HepG2 (cell line): ENCODE results near the gene VDAC1. TPM values are rescaled to one million over a fixed set of nuclear protein-coding genes. Genes with fewer than 3 reads are reported as not detected.

ENCODE experiments used
- ATF5 ChIP-seq: sonication (generic); formaldehyde crosslinking; IDR thresholded peaks from 2 replicates; pipeline ENCODE4 v1.4.0; 2020; ENCODE audit warnings: mild to moderate bottlenecking, low read depth, missing genetic modification reagents
- HOXA5 ChIP-seq: sonication (generic); formaldehyde crosslinking; IDR thresholded peaks from 2 replicates; pipeline ENCODE4 v1.4.0; 2020; ENCODE audit warnings: missing genetic modification reagents
- MATR3 ChIP-seq: sonication (generic); formaldehyde crosslinking; IDR thresholded peaks from 2 replicates; pipeline ENCODE4 v1.4.0; 2020; ENCODE audit warnings: missing genetic modification reagents
- MEIS2 ChIP-seq: sonication (generic); formaldehyde crosslinking; IDR thresholded peaks from 2 replicates; pipeline ENCODE4 v1.9.0; 2021; ENCODE audit warnings: mild to moderate bottlenecking, missing genetic modification reagents
- MLXIP ChIP-seq: sonication (generic); formaldehyde crosslinking; IDR thresholded peaks from 2 replicates; pipeline ENCODE4 v1.9.0; 2021; ENCODE audit warnings: missing genetic modification reagents, borderline replicate concordance
- NR0B2 ChIP-seq: sonication (generic); formaldehyde crosslinking; IDR thresholded peaks from 2 replicates; pipeline ENCODE4 v1.4.0; 2020; ENCODE audit warnings: mild to moderate bottlenecking, missing genetic modification reagents
- NR2C2 ChIP-seq: sonication (generic); formaldehyde crosslinking; IDR thresholded peaks from 2 replicates; pipeline ENCODE4 v1.4.0; 2020; ENCODE audit warnings: missing genetic modification reagents, mild to moderate bottlenecking, moderate library complexity, borderline replicate concordance
- SMARCE1 ChIP-seq: fragments of 450-650 bp; IDR thresholded peaks from 2 replicates; pipeline ENCODE4 v1.6.1; 2017; ENCODE audit warnings: borderline replicate concordance
- SYNCRIP ChIP-seq: fragments of 200-400 bp; formaldehyde crosslinking; IDR thresholded peaks from 2 replicates; pipeline ENCODE4 v1.6.1; 2018; ENCODE audit warnings: mild to moderate bottlenecking, low read depth, low read length; ENCODE audit not compliant: insufficient read depth
- TAF1 ChIP-seq: sonication (generic); formaldehyde crosslinking; IDR thresholded peaks from 2 replicates; pipeline ENCODE4 v1.4.0; 2020; ENCODE audit warnings: missing genetic modification reagents
- ZBTB20 ChIP-seq: sonication (generic); formaldehyde crosslinking; IDR thresholded peaks from 2 replicates; pipeline ENCODE4 v1.8.1; 2023; ENCODE audit warnings: missing genetic modification reagents, low read depth, mild to moderate bottlenecking, borderline replicate concordance
- ZFP91 ChIP-seq: sonication (generic); formaldehyde crosslinking; IDR thresholded peaks from 2 replicates; pipeline ENCODE4 v1.9.0; 2022; ENCODE audit warnings: missing genetic modification reagents, mild to moderate bottlenecking, borderline replicate concordance
- ZNF383 ChIP-seq: sonication (generic); formaldehyde crosslinking; IDR thresholded peaks from 2 replicates; pipeline ENCODE4 v1.4.0; 2020; ENCODE audit warnings: missing genetic modification reagents, mild to moderate bottlenecking, borderline replicate concordance
- ZNF441 ChIP-seq: sonication (generic); formaldehyde crosslinking; IDR thresholded peaks from 2 replicates; pipeline ENCODE4 v1.7.0; 2021; ENCODE audit warnings: missing genetic modification reagents, borderline replicate concordance
- ZNF629 ChIP-seq: sonication (generic); formaldehyde crosslinking; conservative IDR thresholded peaks from 2 replicates; pipeline ENCODE4 v1.5.0; 2020; ENCODE audit warnings: missing genetic modification reagents
- ZNF670 ChIP-seq: sonication (generic); formaldehyde crosslinking; IDR thresholded peaks from 2 replicates; pipeline ENCODE4 v1.8.0; 2022; ENCODE audit warnings: mild to moderate bottlenecking, missing genetic modification reagents, borderline replicate concordance
- ZNF7 ChIP-seq: IDR thresholded peaks from 2 replicates; pipeline ENCODE4 v1.6.1; 2016; ENCODE audit warnings: missing biosample characterization, missing genetic modification reagents
- ZNF800 ChIP-seq: sonication (generic); formaldehyde crosslinking; IDR thresholded peaks from 2 replicates; pipeline ENCODE4 v1.4.0; 2020; ENCODE audit warnings: missing genetic modification reagents
- ZNF891 ChIP-seq: sonication (generic); formaldehyde crosslinking; IDR thresholded peaks from 2 replicates; pipeline ENCODE4 v1.5.0; 2020; ENCODE audit warnings: mild to moderate bottlenecking, missing genetic modification reagents
- polyA plus RNA-seq, 8 experiments: library from polyadenylated mRNA; depleted of rRNA in 3 of 8; stranded (reverse) in 7 of 8; unstranded in 1 of 8; fragments of >200 nt; fragmentation: Illumina TruSeq in 4 of 8; extraction: Trizol in 4 of 8; gene quantifications; 2 replicates each; pipeline versions ENCODE4 v1.2.1 to v1.2.3, GENCODE V29; 2011 to 2016; ENCODE audit warnings: low read depth in 4 of 8, missing spikeins in 1 of 8, mixed read lengths in 1 of 8; ENCODE audit not compliant: insufficient read depth in 1 of 8
- total RNA-seq, 5 experiments: library from RNA; depleted of rRNA; stranded (reverse); fragments of >200 nt; fragmentation: Illumina TruSeq; extraction: Trizol; gene quantifications; 2 replicates each; pipeline ENCODE4 v1.2.3, GENCODE V29; 2016; ENCODE audit warnings: low read depth in 1 of 5

VDAC1 gene
- total and polyA plus RNA-seq, 2 of the 13 experiments (the other 11 are each of a cell fraction or from before 2014, with no cell fraction given) = 112 to 380 TPM

GRCh38 chr5:134004626-134005416, at the start of gene VDAC1 (continued):
- TF ChIP-seq MLXIP (CRISPR knock-in tag) (0 out of 2 replicates have a peak, but pooled peaks have one; percentile 8), MEIS2 (CRISPR knock-in tag) (peak; percentile 10), ZBTB20 (0 out of 2 replicates have a peak, but pooled peaks have one; percentile 38), TAF1 (CRISPR knock-in tag) (peak; percentile 89), NR0B2 (CRISPR knock-in tag) (peak; percentile 90), ATF5 (CRISPR knock-in tag) (no peak), ZFP91 (CRISPR knock-in tag) (peak; percentile 59), HOXA5 (no peak), ZNF891 (CRISPR knock-in tag) (no peak), ZNF800 (CRISPR knock-in tag) (peak; percentile 85; the same call in 1 of the 2 replicates), ZNF7 (CRISPR knock-in tag) (no peak), ZNF670 (CRISPR knock-in tag) (peak; percentile 79; the same call in 1 of the 2 replicates), SMARCE1 (no peak), NR2C2 (peak; percentile 26), SYNCRIP (no peak), ZNF383 (CRISPR knock-in tag) (no peak), MATR3 (CRISPR knock-in tag) (no peak), ZNF441 (CRISPR knock-in tag) (no peak), ZNF629 (CRISPR knock-in tag) (no peak)
